ENCODE data around the gene DIAPH1.

GRCh38 chr5:141506381-141507155 is 112.2 kb downstream of the DIAPH1 start:
- TF ChIP-seq POLR2A (IDR thresholded peaks at IDR 0.05) (no peak), CTCF (IDR thresholded peaks at IDR 0.05) (no peak), EP300 (IDR thresholded peaks at IDR 0.05) (no peak)

All from gastroesophageal sphincter (tissue), 3 donors.